ENCODE data around the gene SLC34A2. TPM values are rescaled to one million over a fixed set of nuclear protein-coding genes. Genes with fewer than 3 reads are reported as not detected.

Gene SLC34A2
- total RNA-seq, 1 experiment from 2014 or later: 1.7 TPM

DNA sequence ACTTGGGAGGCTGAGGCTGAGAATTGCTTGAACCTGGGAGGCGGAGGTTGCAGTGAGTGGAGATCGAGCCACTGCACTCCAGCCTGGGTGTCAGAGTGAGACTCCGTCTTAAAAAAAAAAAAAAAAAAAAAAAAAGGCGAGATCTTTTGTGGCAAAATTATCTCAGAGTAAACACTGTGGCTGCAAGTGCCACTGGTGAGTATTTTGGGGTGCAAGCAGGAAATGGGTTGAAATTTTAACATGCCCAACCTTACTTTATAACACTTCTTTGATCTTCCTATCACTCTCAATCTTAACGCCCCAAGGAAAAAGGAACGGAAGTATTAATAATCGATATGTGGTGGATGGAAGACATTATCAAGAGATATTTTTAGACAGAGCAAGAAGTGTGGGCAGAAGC lies 32.1 kb downstream of the SLC34A2 start:
- ChIA-PET POLR2A (no interaction called here), CTCF (no interaction called here)
- no peak overlapping the region for H3K27ac Mint-ChIP-seq
- no peak overlapping the region for H3K4me3 Mint-ChIP-seq
- ATAC-seq: no peak
- peaks cover 16% of the 10 kb centered on the region for H3K9me3 Mint-ChIP-seq
- no peak for TF ChIP-seq HMGA2 (CRISPR knock-in tag; IDR thresholded peaks at IDR 0.05)
- TF ChIP-seq ARID4B (CRISPR knock-in tag; IDR thresholded peaks at IDR 0.05; ENCODE audit: borderline replicate concordance): no peak
- no peak for TF ChIP-seq ZNF425 (CRISPR knock-in tag; conservative IDR thresholded peaks at IDR 0.05)
- no peak for TF ChIP-seq TEAD4 (CRISPR knock-in tag; IDR thresholded peaks at IDR 0.05)
- TF ChIP-seq OVOL2 (CRISPR knock-in tag; IDR thresholded peaks at IDR 0.05; ENCODE audit: borderline replicate concordance): no peak
- TF ChIP-seq, protein P1, sequence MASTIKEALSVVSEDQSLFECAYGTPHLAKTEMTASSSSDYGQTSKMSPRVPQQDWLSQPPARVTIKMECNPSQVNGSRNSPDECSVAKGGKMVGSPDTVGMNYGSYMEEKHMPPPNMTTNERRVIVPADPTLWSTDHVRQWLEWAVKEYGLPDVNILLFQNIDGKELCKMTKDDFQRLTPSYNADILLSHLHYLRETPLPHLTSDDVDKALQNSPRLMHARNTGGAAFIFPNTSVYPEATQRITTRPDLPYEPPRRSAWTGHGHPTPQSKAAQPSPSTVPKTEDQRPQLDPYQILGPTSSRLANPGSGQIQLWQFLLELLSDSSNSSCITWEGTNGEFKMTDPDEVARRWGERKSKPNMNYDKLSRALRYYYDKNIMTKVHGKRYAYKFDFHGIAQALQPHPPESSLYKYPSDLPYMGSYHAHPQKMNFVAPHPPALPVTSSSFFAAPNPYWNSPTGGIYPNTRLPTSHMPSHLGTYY (CRISPR knock-in tag; IDR thresholded peaks at IDR 0.05): no peak
- no peak for TF ChIP-seq ZNF138 (CRISPR knock-in tag; conservative IDR thresholded peaks at IDR 0.05)
- no peak for TF ChIP-seq MAX (CRISPR knock-in tag; IDR thresholded peaks at IDR 0.05)
- TF ChIP-seq RORB (CRISPR knock-in tag; IDR thresholded peaks at IDR 0.05): no peak
- TF ChIP-seq FOXP4 (CRISPR knock-in tag; IDR thresholded peaks at IDR 0.05): no peak
- no peak for TF ChIP-seq ZNF263 (CRISPR knock-in tag; IDR thresholded peaks at IDR 0.05; ENCODE audit: low read depth)
- TF ChIP-seq, protein P2, sequence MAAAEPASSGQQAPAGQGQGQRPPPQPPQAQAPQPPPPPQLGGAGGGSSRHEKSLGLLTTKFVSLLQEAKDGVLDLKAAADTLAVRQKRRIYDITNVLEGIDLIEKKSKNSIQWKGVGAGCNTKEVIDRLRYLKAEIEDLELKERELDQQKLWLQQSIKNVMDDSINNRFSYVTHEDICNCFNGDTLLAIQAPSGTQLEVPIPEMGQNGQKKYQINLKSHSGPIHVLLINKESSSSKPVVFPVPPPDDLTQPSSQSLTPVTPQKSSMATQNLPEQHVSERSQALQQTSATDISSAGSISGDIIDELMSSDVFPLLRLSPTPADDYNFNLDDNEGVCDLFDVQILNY (CRISPR knock-in tag; IDR thresholded peaks at IDR 0.05): no peak
- TF ChIP-seq, protein P3, sequence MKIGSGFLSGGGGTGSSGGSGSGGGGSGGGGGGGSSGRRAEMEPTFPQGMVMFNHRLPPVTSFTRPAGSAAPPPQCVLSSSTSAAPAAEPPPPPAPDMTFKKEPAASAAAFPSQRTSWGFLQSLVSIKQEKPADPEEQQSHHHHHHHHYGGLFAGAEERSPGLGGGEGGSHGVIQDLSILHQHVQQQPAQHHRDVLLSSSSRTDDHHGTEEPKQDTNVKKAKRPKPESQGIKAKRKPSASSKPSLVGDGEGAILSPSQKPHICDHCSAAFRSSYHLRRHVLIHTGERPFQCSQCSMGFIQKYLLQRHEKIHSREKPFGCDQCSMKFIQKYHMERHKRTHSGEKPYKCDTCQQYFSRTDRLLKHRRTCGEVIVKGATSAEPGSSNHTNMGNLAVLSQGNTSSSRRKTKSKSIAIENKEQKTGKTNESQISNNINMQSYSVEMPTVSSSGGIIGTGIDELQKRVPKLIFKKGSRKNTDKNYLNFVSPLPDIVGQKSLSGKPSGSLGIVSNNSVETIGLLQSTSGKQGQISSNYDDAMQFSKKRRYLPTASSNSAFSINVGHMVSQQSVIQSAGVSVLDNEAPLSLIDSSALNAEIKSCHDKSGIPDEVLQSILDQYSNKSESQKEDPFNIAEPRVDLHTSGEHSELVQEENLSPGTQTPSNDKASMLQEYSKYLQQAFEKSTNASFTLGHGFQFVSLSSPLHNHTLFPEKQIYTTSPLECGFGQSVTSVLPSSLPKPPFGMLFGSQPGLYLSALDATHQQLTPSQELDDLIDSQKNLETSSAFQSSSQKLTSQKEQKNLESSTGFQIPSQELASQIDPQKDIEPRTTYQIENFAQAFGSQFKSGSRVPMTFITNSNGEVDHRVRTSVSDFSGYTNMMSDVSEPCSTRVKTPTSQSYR (CRISPR knock-in tag; IDR thresholded peaks at IDR 0.05): no peak
- TF ChIP-seq ZBTB43 (CRISPR knock-in tag; IDR thresholded peaks at IDR 0.05): no peak
- no peaks in the 10 kb centered on the region for H3K4me1 Mint-ChIP-seq
- no peak for DNase-seq (ENCODE audit: low spot score)
- H3K27me3 Mint-ChIP-seq (ENCODE audit: low read depth): peaks cover 3% of the 10 kb centered on the region; the same call in 1 of the 2 replicates
- H3K36me3 Mint-ChIP-seq: peaks cover 12% of the 10 kb centered on the region

Measured in WTC11 (cell line).